Stimulated activated naive CD8-positive, alpha-beta T cell treated with anti-CD3 and anti-CD28 coated beads, Interleukin-15, amount 100 ng/mL, for 72 hours (primary cell): ENCODE data around the gene ZNF24.
A peak's percentile ranks its signal among the peaks of the same experiment; 100 is the strongest.

Experiments
- ATAC-seq: fragments of 150-1000 bp; cut with Tn5 transposase; 2 replicates; pipeline ENCODE4 v1.10.0; 2021; ENCODE audit warnings: mild to moderate bottlenecking, moderate library complexity
- DNase-seq, 2 donors: peaks; one replicate each; pipeline ENCODE4 v3.0.0; 2021 to 2022
- H3K27ac Mint-ChIP-seq, 2 donors: one replicate each; pipeline ENCODE4 v1.8.0; 2022; ENCODE audit warnings: mild to moderate bottlenecking in 2 of 2, mixed read lengths in 2 of 2, moderate library complexity in 2 of 2
- H3K27me3 Mint-ChIP-seq: one replicate; pipeline ENCODE4 v1.8.0; 2022; ENCODE audit warnings: mixed read lengths
- H3K4me1 Mint-ChIP-seq: one replicate; pipeline ENCODE4 v1.8.0; 2022; ENCODE audit warnings: mild to moderate bottlenecking, mixed read lengths
- H3K4me3 Mint-ChIP-seq, 2 donors: one replicate each; pipeline ENCODE4 v1.8.0; 2022; ENCODE audit warnings: mild to moderate bottlenecking in 2 of 2, mixed read lengths in 2 of 2, moderate library complexity in 1 of 2
- H3K9me3 Mint-ChIP-seq, 2 donors: one replicate each; pipeline ENCODE4 v1.8.0; 2022; ENCODE audit warnings: mixed read lengths in 2 of 2

Gene ZNF24

GRCh38 chr18:35343936-35344735 is at the start of gene ZNF24:
TSS of gene ZNF24 (minus strand) at chr18:35344420. CDS start at chr18:35340650, 3,770 bp downstream.
- ATAC-seq, result peak; percentile 94
- Mint-ChIP-seq H3K27ac (peak within 1 kb of the TSS; percentile 96 to 99), H3K9me3 (no peaks in the 10 kb centered on the region), H3K4me1 (peaks cover 50% of the 10 kb centered on the region), H3K27me3 (no peaks in the 10 kb centered on the region), H3K4me3 (peak within 1 kb of the TSS; percentile 92 to 97)
- DNase-seq, result peak; percentile 85 to 93

- H3K27ac Mint-ChIP-seq, result no peak overlapping the region
- H3K27me3 Mint-ChIP-seq, result peaks cover 31% of the 10 kb centered on the region
- peaks cover 0 to 8% of the 10 kb centered on the region in 2 donors for H3K9me3 Mint-ChIP-seq
- H3K4me1 Mint-ChIP-seq, result no peaks in the 10 kb centered on the region
- no peak for DNase-seq
- no peak for ATAC-seq
- no peak overlapping the region for H3K4me3 Mint-ChIP-seq
These were observed 49.5 kb upstream of the ZNF24 start for GRCh38 chr18:35393716-35394115.

- Mint-ChIP-seq H3K27ac (no peak overlapping the region), H3K9me3 (peaks cover 0 to 8% of the 10 kb centered on the region in 2 donors), H3K27me3 (peaks cover 31% of the 10 kb centered on the region), H3K4me3 (no peak overlapping the region), H3K4me1 (no peaks in the 10 kb centered on the region)
- no peak for ATAC-seq
- DNase-seq, result no peak
These were observed 48.2 kb upstream of the ZNF24 start for GRCh38 chr18:35392375-35392774.

- Mint-ChIP-seq H3K9me3 (peaks cover 0 to 8% of the 10 kb centered on the region in 2 donors), H3K4me3 (no peak overlapping the region), H3K4me1 (peaks cover 6% of the 10 kb centered on the region), H3K27me3 (peaks cover 40% of the 10 kb centered on the region), H3K27ac (no peak overlapping the region)
- DNase-seq (no peak), ATAC-seq (no peak)
These were observed 46.9 kb upstream of the ZNF24 start for GRCh38 chr18:35390951-35391700.

GRCh38 chr18:35389095-35389618 is 44.9 kb upstream of the ZNF24 start:
- no peak overlapping the region for H3K27ac Mint-ChIP-seq
- H3K9me3 Mint-ChIP-seq, result peaks cover 0 to 8% of the 10 kb centered on the region in 2 donors
- peaks cover 44% of the 10 kb centered on the region for H3K27me3 Mint-ChIP-seq
- H3K4me1 Mint-ChIP-seq, result peaks cover 6% of the 10 kb centered on the region
- ATAC-seq (no peak), DNase-seq (no peak)
- no peak overlapping the region for H3K4me3 Mint-ChIP-seq

- DNase-seq (no peak), ATAC-seq (peak; percentile 67)
- Mint-ChIP-seq H3K27ac (no peak overlapping the region), H3K27me3 (peaks cover 47% of the 10 kb centered on the region), H3K4me3 (no peak overlapping the region), H3K9me3 (no peaks in the 10 kb centered on the region), H3K4me1 (peaks cover 6% of the 10 kb centered on the region)
These were observed 42.9 kb upstream of the ZNF24 start for GRCh38 chr18:35387152-35387571.

GRCh38 chr18:35386600-35387100 is 42.4 kb upstream of the ZNF24 start:
- Mint-ChIP-seq H3K4me1 (peaks cover 6% of the 10 kb centered on the region), H3K4me3 (peak overlapping the region in 1 of 2 donors; percentile 36), H3K27me3 (peaks cover 47% of the 10 kb centered on the region), H3K27ac (peak overlapping the region in 1 of 2 donors; percentile 30), H3K9me3 (peaks cover 0 to under 1% of the 10 kb centered on the region in 2 donors)
- peak; percentile 90 for ATAC-seq
- DNase-seq, result peak; percentile 55 to 61

- Mint-ChIP-seq H3K9me3 (peaks cover 0 to 6% of the 10 kb centered on the region in 2 donors), H3K27me3 (peaks cover 35% of the 10 kb centered on the region), H3K27ac (no peak overlapping the region), H3K4me1 (peaks cover 6% of the 10 kb centered on the region), H3K4me3 (no peak overlapping the region)
- ATAC-seq (no peak), DNase-seq (no peak)
These were observed 38.9 kb upstream of the ZNF24 start for GRCh38 chr18:35383136-35383535.

GRCh38 chr18:35379421-35379820 is 35.2 kb upstream of the ZNF24 start:
- no peak for DNase-seq
- Mint-ChIP-seq H3K9me3 (peaks cover 0 to 6% of the 10 kb centered on the region in 2 donors), H3K4me1 (peaks cover 5% of the 10 kb centered on the region), H3K4me3 (no peak overlapping the region), H3K27me3 (peaks cover 22% of the 10 kb centered on the region), H3K27ac (no peak overlapping the region)
- no peak for ATAC-seq

- no peak for DNase-seq
- ATAC-seq, result no peak
- H3K4me1 Mint-ChIP-seq, result peaks cover 5% of the 10 kb centered on the region
- H3K9me3 Mint-ChIP-seq, result peaks cover 0 to 6% of the 10 kb centered on the region in 2 donors
- no peak overlapping the region for H3K27ac Mint-ChIP-seq
- H3K4me3 Mint-ChIP-seq, result no peak overlapping the region
- peaks cover 22% of the 10 kb centered on the region for H3K27me3 Mint-ChIP-seq
These were observed 34.3 kb upstream of the ZNF24 start for GRCh38 chr18:35378574-35378896.

GRCh38 chr18:35377875-35378573 is 33.8 kb upstream of the ZNF24 start:
- peaks cover 22% of the 10 kb centered on the region for H3K27me3 Mint-ChIP-seq
- DNase-seq, result no peak
- peaks cover 5% of the 10 kb centered on the region for H3K4me1 Mint-ChIP-seq
- H3K9me3 Mint-ChIP-seq, result peaks cover 0 to 6% of the 10 kb centered on the region in 2 donors
- no peak for ATAC-seq
- H3K27ac Mint-ChIP-seq, result peak overlapping the region in 1 of 2 donors; percentile 52
- H3K4me3 Mint-ChIP-seq, result peak overlapping the region; percentile 72 to 82

GRCh38 chr18:35376742-35377695 is 32.8 kb upstream of the ZNF24 start, which contains the start of gene ZNF396:
TSS of gene ZNF396 (minus strand) at chr18:35377337. CDS start at chr18:35374292, 3,045 bp downstream.
- Mint-ChIP-seq H3K27me3 (peaks cover 22% of the 10 kb centered on the region), H3K9me3 (peaks cover 0 to 6% of the 10 kb centered on the region in 2 donors), H3K27ac (peak within 1 kb of the TSS; percentile 79 to 94), H3K4me3 (peak within 1 kb of the TSS; percentile 90 to 92), H3K4me1 (peaks cover 13% of the 10 kb centered on the region)
- peak; percentile 76 for ATAC-seq
- DNase-seq, result peak; percentile 43 to 67

- peak; percentile 65 for ATAC-seq
- peaks cover 22% of the 10 kb centered on the region for H3K27me3 Mint-ChIP-seq
- H3K4me1 Mint-ChIP-seq, result peaks cover 18% of the 10 kb centered on the region
- H3K27ac Mint-ChIP-seq, result peak overlapping the region; percentile 79 to 94
- H3K4me3 Mint-ChIP-seq, result peak overlapping the region; percentile 90 to 92
- peaks cover 0 to 3% of the 10 kb centered on the region in 2 donors for H3K9me3 Mint-ChIP-seq
- DNase-seq, result peak; percentile 19 to 35
These were observed 32.1 kb upstream of the ZNF24 start for GRCh38 chr18:35376393-35376741.

- ATAC-seq, result no peak
- H3K27me3 Mint-ChIP-seq, result peaks cover 22% of the 10 kb centered on the region
- no peak overlapping the region for H3K4me3 Mint-ChIP-seq
- no peak overlapping the region for H3K27ac Mint-ChIP-seq
- no peak for DNase-seq
- H3K9me3 Mint-ChIP-seq, result no peaks in the 10 kb centered on the region
- H3K4me1 Mint-ChIP-seq, result peaks cover 18% of the 10 kb centered on the region
These were observed 30.5 kb upstream of the ZNF24 start for GRCh38 chr18:35374708-35375107.
